ENCODE data around the gene GALNT10.

DNA sequence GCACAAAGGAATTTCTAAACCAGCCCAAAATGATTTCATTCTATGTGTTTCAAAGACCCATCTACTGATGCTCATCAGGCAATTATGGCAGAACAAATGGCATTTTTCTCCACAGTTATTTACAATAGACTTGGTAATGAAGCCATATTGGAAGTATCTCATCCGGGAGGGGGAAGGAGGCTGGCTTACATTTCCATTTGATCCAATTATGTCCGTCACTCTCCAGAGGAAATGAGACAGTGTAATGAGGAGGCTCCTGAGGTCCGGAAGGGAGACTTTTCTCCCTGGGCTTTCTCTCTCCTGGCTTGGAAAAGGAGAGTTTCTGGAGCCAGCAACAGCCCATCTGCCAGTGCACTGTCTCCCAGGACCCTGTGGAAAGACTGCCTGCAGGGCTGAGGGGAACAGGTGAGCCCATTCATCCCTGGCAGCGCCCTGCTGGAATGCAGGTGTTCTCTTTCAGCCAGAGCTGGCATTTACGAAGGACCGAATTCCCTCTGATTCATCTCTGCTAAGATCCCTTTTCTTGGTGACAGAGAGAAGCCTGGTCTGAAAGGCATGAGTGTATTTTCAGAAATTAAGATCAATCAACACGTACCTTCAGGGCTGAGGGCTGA lies 200.3 kb downstream of the GALNT10 start:
- TF ChIP-seq, protein P1, sequence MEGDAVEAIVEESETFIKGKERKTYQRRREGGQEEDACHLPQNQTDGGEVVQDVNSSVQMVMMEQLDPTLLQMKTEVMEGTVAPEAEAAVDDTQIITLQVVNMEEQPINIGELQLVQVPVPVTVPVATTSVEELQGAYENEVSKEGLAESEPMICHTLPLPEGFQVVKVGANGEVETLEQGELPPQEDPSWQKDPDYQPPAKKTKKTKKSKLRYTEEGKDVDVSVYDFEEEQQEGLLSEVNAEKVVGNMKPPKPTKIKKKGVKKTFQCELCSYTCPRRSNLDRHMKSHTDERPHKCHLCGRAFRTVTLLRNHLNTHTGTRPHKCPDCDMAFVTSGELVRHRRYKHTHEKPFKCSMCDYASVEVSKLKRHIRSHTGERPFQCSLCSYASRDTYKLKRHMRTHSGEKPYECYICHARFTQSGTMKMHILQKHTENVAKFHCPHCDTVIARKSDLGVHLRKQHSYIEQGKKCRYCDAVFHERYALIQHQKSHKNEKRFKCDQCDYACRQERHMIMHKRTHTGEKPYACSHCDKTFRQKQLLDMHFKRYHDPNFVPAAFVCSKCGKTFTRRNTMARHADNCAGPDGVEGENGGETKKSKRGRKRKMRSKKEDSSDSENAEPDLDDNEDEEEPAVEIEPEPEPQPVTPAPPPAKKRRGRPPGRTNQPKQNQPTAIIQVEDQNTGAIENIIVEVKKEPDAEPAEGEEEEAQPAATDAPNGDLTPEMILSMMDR (IDR thresholded peaks at IDR 0.05) = no peak
- TF ChIP-seq POLR2A (IDR thresholded peaks at IDR 0.05) = no peak
- no peak for TF ChIP-seq POLR2AphosphoS5 (IDR thresholded peaks at IDR 0.05)
- no peak for TF ChIP-seq EP300 (IDR thresholded peaks at IDR 0.05)

Measured in suprapubic skin (tissue), 4 donors.